Peyer's patch (tissue), 4 donors: ENCODE measurements around the gene GDI2. TPM values are rescaled to one million over a fixed set of nuclear protein-coding genes. Genes with fewer than 3 reads are reported as not detected.
"Not testable (repeated sequence)": the region's sequence is repeated elsewhere in the genome, so short reads cannot be mapped to it uniquely, and the experiment has no call there.

Experiments used
- DNase-seq, 3 donors: peaks; one replicate each; pipeline ENCODE4 v3.0.0-alpha.2; 2017 to 2019
- H3K27ac ChIP-seq, 4 donors: fragments of 200-600 bp; sonication (generic); one replicate each; pipeline ENCODE4 v1.5.1; 2016 to 2019
- H3K27me3 ChIP-seq, 2 donors: fragments of 200-600 bp; sonication (generic); one replicate each; pipeline ENCODE4 v1.5.1; 2019
- H3K36me3 ChIP-seq, 3 donors: fragments of 200-600 bp; sonication (generic); one replicate each; pipeline ENCODE4 v1.5.1; 2016 to 2019
- H3K4me1 ChIP-seq, 4 donors: fragments of 200-600 bp; sonication (generic); one replicate each; pipeline ENCODE4 v1.5.1; 2016 to 2019
- H3K4me3 ChIP-seq, 4 donors: fragments of 200-600 bp; sonication (generic); 1 replicate in 3 of 4; 2 replicates in 1 of 4; pipeline ENCODE4 v1.5.1; 2016 to 2019; ENCODE audit warnings: mild to moderate bottlenecking in 1 of 4
- H3K9me3 ChIP-seq, 4 donors: fragments of 200-600 bp; sonication (generic); one replicate each; pipeline ENCODE4 v1.5.1; 2016 to 2019; ENCODE audit warnings: mild to moderate bottlenecking in 1 of 4
- CTCF ChIP-seq, 6 experiments: fragments of 450-650 bp in 4 of 6; fragments of 200-600 bp in 2 of 6; sonication (generic) in 1 of 6; IDR thresholded peaks; one replicate each; pipeline ENCODE4 v1.5.1; 2017 to 2019; ENCODE audit warnings: antibody characterized with exemption in 6 of 6, mild to moderate bottlenecking in 3 of 6, moderate library complexity in 1 of 6
- POLR2A ChIP-seq, 2 donors: fragments of 450-650 bp; IDR thresholded peaks; one replicate each; pipeline ENCODE4 v1.5.1; 2017; ENCODE audit warnings: antibody characterized with exemption in 2 of 2, mild to moderate bottlenecking in 2 of 2, moderate library complexity in 2 of 2
- total RNA-seq, 4 donors: library from RNA; depleted of rRNA; stranded (reverse); fragments of >200 nt; gene quantifications; one replicate each; pipeline ENCODE4 v1.1.0, GENCODE V29; 2016

GDI2 gene
- total RNA-seq, 4 donors from 2014 or later: 182 to 326 (median 260) TPM

GRCh38 chr10:5812283-5813090, 747 bp downstream of the GDI2 start:
- peak in 1 of 6 experiments; percentile 9 for TF ChIP-seq CTCF (IDR thresholded peaks at IDR 0.05)
- no peak for TF ChIP-seq POLR2A (IDR thresholded peaks at IDR 0.05)
- peaks cover 0 to 52% (median 26%) of the 10 kb centered on the region in 4 donors for H3K4me1 ChIP-seq
- DNase-seq: peak; percentile 41 to 80 (median 71)
- peak overlapping the region; percentile 97 to 99 (median 98) for H3K27ac ChIP-seq
- H3K27me3 ChIP-seq: no peaks in the 10 kb centered on the region
- peak overlapping the region; percentile 79 to 96 (median 88) for H3K4me3 ChIP-seq
- no peaks in the 10 kb centered on the region for H3K36me3 ChIP-seq
- H3K9me3 ChIP-seq: no peaks in the 10 kb centered on the region

GRCh38 chr10:5811387-5811821, 1.8 kb downstream of the GDI2 start:
- Histone ChIP-seq H3K27ac (peak overlapping the region in 2 of 4 donors; percentile 21 to 50), H3K9me3 (no peaks in the 10 kb centered on the region), H3K36me3 (no peaks in the 10 kb centered on the region), H3K4me3 (peak overlapping the region in 3 of 4 donors; percentile 9 to 86 (median 79)), H3K27me3 (no peaks in the 10 kb centered on the region), H3K4me1 (peaks cover 0 to 62% (median 28%) of the 10 kb centered on the region in 4 donors)
- DNase-seq: no peak
- TF ChIP-seq CTCF (IDR thresholded peaks at IDR 0.05) (no peak), POLR2A (IDR thresholded peaks at IDR 0.05) (no peak)

GRCh38 chr10:5810225-5810624, 3.0 kb downstream of the GDI2 start:
- H3K4me3 ChIP-seq: peak overlapping the region in 3 of 4 donors; percentile 4 to 86 (median 79)
- H3K27me3 ChIP-seq: no peaks in the 10 kb centered on the region
- TF ChIP-seq POLR2A (IDR thresholded peaks at IDR 0.05) (no peak), CTCF (IDR thresholded peaks at IDR 0.05) (no peak)

DNA sequence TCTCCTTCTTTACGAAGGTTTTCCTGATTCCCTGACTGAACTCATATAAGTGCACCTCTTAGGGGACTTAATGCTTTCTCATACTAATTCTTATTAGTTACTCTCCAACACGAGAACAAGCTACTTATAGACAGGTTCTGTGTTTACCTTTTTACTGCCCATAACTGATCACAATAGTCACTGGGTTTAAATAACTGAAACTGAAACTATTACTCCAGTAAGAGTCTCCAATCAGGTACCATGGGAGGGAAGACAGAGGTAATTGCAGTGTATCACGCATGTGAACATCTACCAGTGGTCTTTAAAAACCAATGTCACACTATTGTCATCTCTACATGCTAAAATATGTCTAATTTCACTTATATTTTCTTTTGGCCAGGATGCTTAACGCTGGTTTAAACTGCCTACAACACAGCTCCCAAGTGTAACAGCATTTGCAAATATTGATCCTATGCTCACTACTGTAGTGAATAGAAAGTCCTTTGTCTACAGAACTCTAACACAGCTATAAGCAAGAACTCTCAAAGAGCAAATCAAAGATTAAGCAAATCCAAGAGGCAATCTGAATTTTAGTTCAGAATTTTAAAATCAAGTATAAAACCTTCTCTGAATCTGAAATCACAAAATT, 3.6 kb downstream of the GDI2 start:
- H3K4me1 ChIP-seq: peaks cover 0 to 63% (median 24%) of the 10 kb centered on the region in 4 donors
- peak in 1 of 2 donors; percentile 11 for TF ChIP-seq POLR2A (IDR thresholded peaks at IDR 0.05)
- no peak for TF ChIP-seq CTCF (IDR thresholded peaks at IDR 0.05)
- no peak for DNase-seq
- H3K4me3 ChIP-seq: peak overlapping the region in 3 of 4 donors; percentile 4 to 86 (median 33)
- H3K9me3 ChIP-seq: no peaks in the 10 kb centered on the region
- peaks cover 0 to 6% (median 0%) of the 10 kb centered on the region in 3 donors for H3K36me3 ChIP-seq
- peak overlapping the region in 2 of 4 donors; percentile 49 to 68 for H3K27ac ChIP-seq
- no peaks in the 10 kb centered on the region for H3K27me3 ChIP-seq

More at GRCh38 chr10:5810225-5810624, 3.0 kb downstream of the GDI2 start:
- Histone ChIP-seq H3K4me1 (peaks cover 0 to 63% (median 26%) of the 10 kb centered on the region in 4 donors), H3K9me3 (no peaks in the 10 kb centered on the region), H3K36me3 (peaks cover 0 to 5% (median 0%) of the 10 kb centered on the region in 3 donors), H3K27ac (peak overlapping the region in 1 of 4 donors; percentile 49)
- DNase-seq: no peak

DNA sequence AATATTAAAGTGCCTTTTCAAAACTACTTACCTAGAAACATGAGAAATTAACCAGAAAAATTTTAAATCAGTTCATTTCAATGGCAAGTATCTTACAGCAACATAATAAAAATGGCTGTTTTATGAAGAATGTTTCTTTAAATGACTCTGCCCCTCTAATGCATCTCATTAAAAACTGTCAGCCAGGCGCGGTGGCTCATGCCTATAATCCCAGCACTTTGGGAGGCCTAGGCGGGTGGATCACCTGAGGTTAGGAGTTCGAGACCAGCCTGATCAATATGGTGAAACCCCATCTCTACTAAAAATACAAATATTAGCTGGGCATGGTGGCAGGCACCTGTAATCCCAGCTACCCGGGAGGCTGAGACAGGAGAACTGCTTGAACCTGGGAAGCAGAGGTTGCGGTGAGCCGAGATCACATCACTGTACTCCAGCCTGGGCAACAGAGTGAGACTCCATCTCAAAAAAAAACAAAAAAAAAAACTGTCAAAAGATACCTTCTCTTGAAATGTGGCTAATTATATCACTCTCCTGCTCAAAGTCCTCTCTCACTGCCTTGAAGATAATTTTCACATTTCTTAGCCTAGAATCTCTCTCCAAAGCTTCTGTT, 4.3 kb downstream of the GDI2 start:
- Histone ChIP-seq H3K4me1 (peaks cover 0 to 57% (median 20%) of the 10 kb centered on the region in 4 donors), H3K27ac (peak overlapping the region in 2 of 4 donors; percentile 49 to 68)
- not testable (repeated sequence) for H3K9me3 ChIP-seq, H3K36me3 ChIP-seq, DNase-seq, H3K4me3 ChIP-seq, H3K27me3 ChIP-seq
